GM12864 (cell line): ENCODE data around the gene DISP3.

Experiments
- DNase-seq: peaks from one replicate; pipeline ENCODE4 v3.0.0-alpha.2; 2011; ENCODE audit warnings: low read depth
- H3K4me3 ChIP-seq: 2 replicates; pipeline ENCODE4 v1.5.1; 2011; ENCODE audit warnings: mild to moderate bottlenecking, low read depth, low read length, control low read depth
- CTCF ChIP-seq: IDR thresholded peaks from 2 replicates; pipeline ENCODE4 v1.5.1; 2011; ENCODE audit warnings: low read depth, mild to moderate bottlenecking, moderate library complexity, low read length, control low read depth, inconsistent platforms; ENCODE audit errors: missing control alignments

Gene DISP3

GRCh38 chr1:11543392-11543791, 64.4 kb downstream of the DISP3 start:
- DNase-seq, result no peak
- TF ChIP-seq CTCF, result no peak
- H3K4me3 ChIP-seq, result no peak overlapping the region

- no peak for DNase-seq
- TF ChIP-seq CTCF, result no peak
These were observed 64.8 kb downstream of the DISP3 start for GRCh38 chr1:11543796-11544195.

GRCh38 chr1:11546456-11546855, 67.5 kb downstream of the DISP3 start:
- H3K4me3 ChIP-seq, result no peak overlapping the region
- DNase-seq, result no peak
- no peak for TF ChIP-seq CTCF

More at GRCh38 chr1:11543796-11544195, 64.8 kb downstream of the DISP3 start:
- no peak overlapping the region for H3K4me3 ChIP-seq

- TF ChIP-seq CTCF, result no peak
- DNase-seq, result no peak
- no peak overlapping the region for H3K4me3 ChIP-seq
These were observed 71.8 kb downstream of the DISP3 start for GRCh38 chr1:11550664-11551283.

- no peak for DNase-seq
- no peak for TF ChIP-seq CTCF
- no peak overlapping the region for H3K4me3 ChIP-seq
These were observed 79.3 kb downstream of the DISP3 start for GRCh38 chr1:11558276-11558675.

GRCh38 chr1:11558871-11559590, 80.1 kb downstream of the DISP3 start:
- no peak for TF ChIP-seq CTCF

GRCh38 chr1:11559591-11559970, 80.6 kb downstream of the DISP3 start:
- no peak for TF ChIP-seq CTCF
- no peak for DNase-seq
- no peak overlapping the region for H3K4me3 ChIP-seq

More at GRCh38 chr1:11558871-11559590, 80.1 kb downstream of the DISP3 start:
- no peak overlapping the region for H3K4me3 ChIP-seq
- no peak for DNase-seq
